ENCODE data around the gene GEMIN2.
"Not testable (repeated sequence)": the region's sequence is repeated elsewhere in the genome, so short reads cannot be mapped to it uniquely, and the experiment has no call there.

Gene GEMIN2

DNA sequence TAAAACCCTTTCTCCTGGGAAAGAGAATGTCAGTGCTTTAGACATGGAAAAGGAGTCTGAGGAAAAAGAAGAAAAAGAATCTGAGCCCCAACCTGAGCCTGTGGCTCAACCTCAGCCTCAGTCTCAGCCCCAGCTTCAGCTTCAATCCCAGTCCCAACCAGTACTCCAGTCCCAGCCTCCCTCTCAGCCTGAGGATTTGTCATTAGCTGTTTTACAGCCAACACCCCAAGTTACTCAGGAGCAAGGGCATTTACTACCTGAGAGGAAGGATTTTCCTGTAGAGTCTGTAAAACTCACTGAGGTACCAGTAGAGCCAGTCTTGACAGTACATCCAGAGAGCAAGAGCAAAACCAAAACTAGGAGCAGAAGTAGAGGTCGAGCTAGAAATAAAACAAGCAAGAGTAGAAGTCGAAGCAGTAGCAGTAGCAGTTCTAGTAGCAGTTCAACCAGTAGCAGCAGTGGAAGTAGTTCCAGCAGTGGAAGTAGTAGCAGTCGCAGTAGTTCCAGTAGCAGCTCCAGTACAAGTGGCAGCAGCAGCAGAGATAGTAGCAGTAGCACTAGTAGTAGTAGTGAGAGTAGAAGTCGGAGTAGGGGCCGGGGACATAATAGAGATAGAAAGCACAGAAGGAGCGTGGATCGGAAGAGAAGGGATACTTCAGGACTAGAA lies 67.0 kb downstream of the GEMIN2 start:
- Histone ChIP-seq H3K18ac (ENCODE audit: low read length) (no peak overlapping the region), H3K4ac (ENCODE audit: low read depth, low read length) (no peak overlapping the region), H3K27ac (ENCODE audit: low read depth, low read length) (peak overlapping the region; percentile 27), H3K36me3 (ENCODE audit: control insufficient read depth, insufficient read depth, low read length) (peaks cover 19% of the 10 kb centered on the region), H2BK15ac (replicated peaks; ENCODE audit: low read depth) (no peak overlapping the region), H4K5ac (ENCODE audit: low read length) (no peak overlapping the region), H3K23ac (ENCODE audit: low read length) (no peak overlapping the region), H3K4me2 (ENCODE audit: low read length) (peak overlapping the region; percentile 3), H3K79me2 (ENCODE audit: control insufficient read depth, insufficient read depth, low read length) (peaks cover 18% of the 10 kb centered on the region), H4K8ac (ENCODE audit: low read depth, low read length) (no peak overlapping the region), H3K4me1 (ENCODE audit: control insufficient read depth, low read depth, low read length) (peaks cover 3% of the 10 kb centered on the region), H2BK5ac (ENCODE audit: low read length) (no peak overlapping the region), H3K4me3 (ENCODE audit: low read length) (no peak overlapping the region), H3K56ac (ENCODE audit: low read length) (peak overlapping the region; percentile 3), H2BK120ac (ENCODE audit: low read depth, low read length) (no peak overlapping the region), H2AK5ac (ENCODE audit: low read length) (no peak overlapping the region), H3K9ac (ENCODE audit: low read length) (peak overlapping the region; percentile 42), H3K27me3 (ENCODE audit: insufficient read depth, low read length, poor library complexity) (no peaks in the 10 kb centered on the region), H3K79me1 (ENCODE audit: low read length) (peaks cover 6% of the 10 kb centered on the region)
- DNase-seq: no peak
- WGBS (ENCODE audit: extremely low coverage, insufficient coverage, low lambda C conversion rate): no CpG with 5 or more reads among the region's 7 CpGs

GRCh38 chr14:39181693-39182047 lies 67.5 kb downstream of the GEMIN2 start:
- Histone ChIP-seq H4K5ac (ENCODE audit: low read length) (no peak overlapping the region), H2BK15ac (replicated peaks; ENCODE audit: low read depth) (no peak overlapping the region), H4K8ac (ENCODE audit: low read depth, low read length) (no peak overlapping the region), H3K27ac (ENCODE audit: low read depth, low read length) (peak overlapping the region; percentile 27), H3K79me1 (ENCODE audit: low read length) (peaks cover 6% of the 10 kb centered on the region), H3K36me3 (ENCODE audit: control insufficient read depth, insufficient read depth, low read length) (peaks cover 19% of the 10 kb centered on the region), H3K56ac (ENCODE audit: low read length) (peak overlapping the region; percentile 3), H3K4me3 (ENCODE audit: low read length) (no peak overlapping the region), H2BK120ac (ENCODE audit: low read depth, low read length) (no peak overlapping the region), H3K4me2 (ENCODE audit: low read length) (no peak overlapping the region), H3K18ac (ENCODE audit: low read length) (no peak overlapping the region), H2BK5ac (ENCODE audit: low read length) (no peak overlapping the region), H3K9ac (ENCODE audit: low read length) (no peak overlapping the region), H3K23ac (ENCODE audit: low read length) (no peak overlapping the region), H3K4ac (ENCODE audit: low read depth, low read length) (no peak overlapping the region), H3K79me2 (ENCODE audit: control insufficient read depth, insufficient read depth, low read length) (peaks cover 14% of the 10 kb centered on the region), H3K27me3 (ENCODE audit: insufficient read depth, low read length, poor library complexity) (no peaks in the 10 kb centered on the region), H3K4me1 (ENCODE audit: control insufficient read depth, low read depth, low read length) (peaks cover 3% of the 10 kb centered on the region), H2AK5ac (ENCODE audit: low read length) (no peak overlapping the region)
- no peak for DNase-seq
- no CpG with 5 or more reads among the region's 5 CpGs for WGBS (ENCODE audit: extremely low coverage, insufficient coverage, low lambda C conversion rate)

DNA sequence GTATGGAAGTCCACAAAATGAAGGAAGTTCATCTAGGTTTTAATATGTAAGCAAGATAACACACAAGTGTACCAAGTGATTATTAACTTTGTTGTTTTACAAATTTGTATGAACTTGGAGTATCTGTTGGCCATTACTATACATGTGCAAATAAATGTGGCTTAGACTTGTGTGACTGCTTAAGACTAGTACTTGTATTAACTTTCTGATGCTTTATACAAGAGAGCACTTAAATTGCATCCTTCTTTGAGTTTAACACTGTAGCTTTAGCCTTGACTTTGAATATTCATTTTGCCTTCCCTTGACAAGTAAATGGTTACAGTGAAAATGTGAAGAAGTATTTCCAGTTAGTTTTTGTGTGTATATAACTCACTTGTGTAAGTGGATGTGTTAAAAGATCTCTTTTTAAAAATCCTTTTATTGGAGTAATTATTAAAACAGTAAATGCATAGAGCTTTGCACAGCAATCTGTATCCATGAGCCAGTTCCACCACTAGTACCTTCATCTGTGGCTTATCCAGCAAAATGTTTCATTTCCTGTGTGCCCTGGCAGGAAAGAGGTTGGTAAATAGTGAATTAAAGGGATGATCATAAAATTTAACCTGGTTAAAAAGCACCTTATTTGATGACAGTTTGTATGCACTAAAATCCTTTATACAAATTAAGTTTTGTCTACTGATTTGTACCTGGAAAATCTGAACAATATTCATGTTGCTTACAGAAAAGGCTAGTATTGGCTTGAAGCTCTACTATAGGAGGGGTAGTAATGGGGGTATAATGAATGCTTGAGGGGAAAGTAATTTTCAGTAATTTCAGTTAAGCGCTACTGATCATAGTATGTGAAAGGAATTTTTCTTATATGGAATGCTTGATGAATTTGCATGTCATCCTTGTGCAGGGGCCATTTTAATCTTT lies 68.9 kb downstream of the GEMIN2 start:
- H3K18ac ChIP-seq (ENCODE audit: low read length): no peak overlapping the region
- H3K27ac ChIP-seq (ENCODE audit: low read depth, low read length): no peak overlapping the region
- WGBS (ENCODE audit: extremely low coverage, insufficient coverage, low lambda C conversion rate): no CpG with 5 or more reads among the region's 1 CpG
- DNase-seq: no peak
- H3K4me1 ChIP-seq (ENCODE audit: control insufficient read depth, low read depth, low read length): peaks cover 5% of the 10 kb centered on the region
- H3K4me3 ChIP-seq (ENCODE audit: low read length): no peak overlapping the region
- H2BK5ac ChIP-seq (ENCODE audit: low read length): no peak overlapping the region
- H3K4me2 ChIP-seq (ENCODE audit: low read length): no peak overlapping the region
- H3K79me1 ChIP-seq (ENCODE audit: low read length): peaks cover 6% of the 10 kb centered on the region
- H3K27me3 ChIP-seq (ENCODE audit: insufficient read depth, low read length, poor library complexity): no peaks in the 10 kb centered on the region
- peaks cover 15% of the 10 kb centered on the region for H3K36me3 ChIP-seq (ENCODE audit: control insufficient read depth, insufficient read depth, low read length)
- no peak overlapping the region for H2AK5ac ChIP-seq (ENCODE audit: low read length)
- no peak overlapping the region for H2BK15ac ChIP-seq (replicated peaks; ENCODE audit: low read depth)
- H3K23ac ChIP-seq (ENCODE audit: low read length): no peak overlapping the region
- H4K8ac ChIP-seq (ENCODE audit: low read depth, low read length): no peak overlapping the region
- no peak overlapping the region for H3K9ac ChIP-seq (ENCODE audit: low read length)
- H3K56ac ChIP-seq (ENCODE audit: low read length): no peak overlapping the region
- peaks cover 6% of the 10 kb centered on the region for H3K79me2 ChIP-seq (ENCODE audit: control insufficient read depth, insufficient read depth, low read length)
- H2BK120ac ChIP-seq (ENCODE audit: low read depth, low read length): no peak overlapping the region
- no peak overlapping the region for H3K4ac ChIP-seq (ENCODE audit: low read depth, low read length)
- H4K5ac ChIP-seq (ENCODE audit: low read length): no peak overlapping the region

DNA sequence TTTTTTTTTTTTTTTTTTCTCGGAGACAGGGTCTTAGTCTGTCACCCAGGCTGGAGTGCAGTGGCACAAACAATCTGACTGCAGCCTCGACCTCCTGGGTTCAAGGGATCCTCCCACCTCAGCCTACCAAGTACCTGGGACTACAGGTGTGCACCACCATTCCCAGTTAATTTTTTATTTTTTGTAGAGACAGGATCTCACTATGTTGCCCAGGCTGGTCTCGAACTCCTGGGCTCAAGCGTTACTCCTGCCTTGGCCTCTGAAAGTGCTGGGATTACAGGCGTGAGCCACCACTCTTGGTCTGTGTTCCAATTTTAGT lies 69.5 kb downstream of the GEMIN2 start:
- H3K27ac ChIP-seq (ENCODE audit: low read depth, low read length); H3K9ac ChIP-seq (ENCODE audit: low read length); H3K23ac ChIP-seq (ENCODE audit: low read length); H3K79me1 ChIP-seq (ENCODE audit: low read length); H4K8ac ChIP-seq (ENCODE audit: low read depth, low read length); H3K4me3 ChIP-seq (ENCODE audit: low read length); H3K4me2 ChIP-seq (ENCODE audit: low read length); H2BK120ac ChIP-seq (ENCODE audit: low read depth, low read length); H3K27me3 ChIP-seq (ENCODE audit: insufficient read depth, low read length, poor library complexity); H3K56ac ChIP-seq (ENCODE audit: low read length); H3K4ac ChIP-seq (ENCODE audit: low read depth, low read length); H2BK5ac ChIP-seq (ENCODE audit: low read length); H3K18ac ChIP-seq (ENCODE audit: low read length); H3K79me2 ChIP-seq (ENCODE audit: control insufficient read depth, insufficient read depth, low read length); H2AK5ac ChIP-seq (ENCODE audit: low read length); H4K5ac ChIP-seq (ENCODE audit: low read length); H2BK15ac ChIP-seq (replicated peaks; ENCODE audit: low read depth); H3K4me1 ChIP-seq (ENCODE audit: control insufficient read depth, low read depth, low read length); DNase-seq: not testable (repeated sequence)
- no CpG with 5 or more reads among the region's 5 CpGs for WGBS (ENCODE audit: extremely low coverage, insufficient coverage, low lambda C conversion rate)
- peaks cover 13% of the 10 kb centered on the region for H3K36me3 ChIP-seq (ENCODE audit: control insufficient read depth, insufficient read depth, low read length)

DNA sequence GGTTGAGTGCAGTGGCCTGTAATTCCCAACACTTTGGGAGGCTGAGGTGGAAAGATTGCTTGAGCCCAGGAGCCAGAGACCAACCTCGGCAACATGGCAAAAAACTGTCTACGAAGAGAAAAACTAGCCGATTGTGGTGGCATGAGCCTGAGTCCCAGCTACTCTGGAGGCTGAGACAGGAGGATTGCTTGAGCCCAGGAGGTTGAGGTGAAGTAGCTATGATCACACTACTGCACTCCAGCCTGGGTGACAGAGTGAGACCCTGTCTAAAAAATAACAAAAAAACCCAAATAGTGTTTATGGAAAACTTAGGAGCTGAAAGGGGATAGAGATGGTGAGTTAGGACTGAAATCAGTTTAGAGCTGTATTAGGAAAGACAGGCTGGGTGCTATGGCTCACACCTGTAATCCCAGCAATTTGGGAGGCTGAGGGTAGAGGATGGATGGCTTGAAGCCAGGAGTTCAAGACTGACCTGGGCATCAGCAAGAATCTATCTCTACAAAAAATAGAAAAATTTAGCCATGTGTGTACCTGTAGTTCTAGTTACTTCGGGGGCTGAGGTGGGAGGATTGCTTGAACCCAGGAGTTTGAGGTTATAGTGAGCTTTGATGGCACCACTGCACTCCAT lies 70.6 kb downstream of the GEMIN2 start:
- Histone ChIP-seq H3K4ac (ENCODE audit: low read depth, low read length) (no peak overlapping the region), H3K27ac (ENCODE audit: low read depth, low read length) (no peak overlapping the region), H3K4me1 (ENCODE audit: control insufficient read depth, low read depth, low read length) (peaks cover 5% of the 10 kb centered on the region), H2AK5ac (ENCODE audit: low read length) (no peak overlapping the region), H3K79me2 (ENCODE audit: control insufficient read depth, insufficient read depth, low read length) (peaks cover 4% of the 10 kb centered on the region), H3K56ac (ENCODE audit: low read length) (no peak overlapping the region), H3K79me1 (ENCODE audit: low read length) (peaks cover 4% of the 10 kb centered on the region), H3K23ac (ENCODE audit: low read length) (no peak overlapping the region), H3K18ac (ENCODE audit: low read length) (no peak overlapping the region), H4K8ac (ENCODE audit: low read depth, low read length) (no peak overlapping the region), H3K36me3 (ENCODE audit: control insufficient read depth, insufficient read depth, low read length) (peaks cover 10% of the 10 kb centered on the region), H2BK15ac (replicated peaks; ENCODE audit: low read depth) (no peak overlapping the region), H3K4me2 (ENCODE audit: low read length) (no peak overlapping the region), H2BK120ac (ENCODE audit: low read depth, low read length) (no peak overlapping the region), H3K27me3 (ENCODE audit: insufficient read depth, low read length, poor library complexity) (no peaks in the 10 kb centered on the region), H3K4me3 (ENCODE audit: low read length) (no peak overlapping the region), H2BK5ac (ENCODE audit: low read length) (no peak overlapping the region), H3K9ac (ENCODE audit: low read length) (no peak overlapping the region), H4K5ac (ENCODE audit: low read length) (no peak overlapping the region)
- no peak for DNase-seq
- WGBS (ENCODE audit: extremely low coverage, insufficient coverage, low lambda C conversion rate): no CpG with 5 or more reads among the region's 4 CpGs
